BE2C (cell line): Measurements from ENCODE around the gene HRAS.

Experiments used
- DNase-seq: peaks from one replicate; pipeline ENCODE4 v3.0.0-alpha.2; 2020
- H3K27me3 ChIP-seq: fragments of 250-450 bp; sonication (Bioruptor Pico); 2 replicates; pipeline ENCODE4 v1.5.1; 2020; ENCODE audit warnings: mild to moderate bottlenecking
- H3K36me3 ChIP-seq: fragments of 250-450 bp; sonication (Bioruptor Pico); 2 replicates; pipeline ENCODE4 v1.5.1; 2020; ENCODE audit warnings: mild to moderate bottlenecking
- H3K4me1 ChIP-seq: fragments of 250-450 bp; sonication (Bioruptor Pico); 2 replicates; pipeline ENCODE4 v1.5.1; 2020
- H3K4me3 ChIP-seq: 2 replicates; pipeline ENCODE4 v1.5.1; 2011; ENCODE audit warnings: low read depth, low read length
- H3K9me3 ChIP-seq: fragments of 250-450 bp; sonication (Bioruptor Pico); 2 replicates; pipeline ENCODE4 v1.5.1; 2020
- TF ChIP-seq, protein P1 (sequence below): IDR thresholded peaks from 2 replicates; pipeline ENCODE4 v1.5.1; 2012; ENCODE audit warnings: mild to moderate bottlenecking, low read depth, low read length

The HRAS gene

GRCh38 chr11:558503-558902 lies 23.1 kb upstream of the HRAS start:
- Histone ChIP-seq H3K27me3 (peaks cover 24% of the 10 kb centered on the region), H3K4me3 (no peak overlapping the region), H3K36me3 (no peaks in the 10 kb centered on the region), H3K4me1 (no peaks in the 10 kb centered on the region), H3K9me3 (no peaks in the 10 kb centered on the region)
- TF ChIP-seq, protein P1, sequence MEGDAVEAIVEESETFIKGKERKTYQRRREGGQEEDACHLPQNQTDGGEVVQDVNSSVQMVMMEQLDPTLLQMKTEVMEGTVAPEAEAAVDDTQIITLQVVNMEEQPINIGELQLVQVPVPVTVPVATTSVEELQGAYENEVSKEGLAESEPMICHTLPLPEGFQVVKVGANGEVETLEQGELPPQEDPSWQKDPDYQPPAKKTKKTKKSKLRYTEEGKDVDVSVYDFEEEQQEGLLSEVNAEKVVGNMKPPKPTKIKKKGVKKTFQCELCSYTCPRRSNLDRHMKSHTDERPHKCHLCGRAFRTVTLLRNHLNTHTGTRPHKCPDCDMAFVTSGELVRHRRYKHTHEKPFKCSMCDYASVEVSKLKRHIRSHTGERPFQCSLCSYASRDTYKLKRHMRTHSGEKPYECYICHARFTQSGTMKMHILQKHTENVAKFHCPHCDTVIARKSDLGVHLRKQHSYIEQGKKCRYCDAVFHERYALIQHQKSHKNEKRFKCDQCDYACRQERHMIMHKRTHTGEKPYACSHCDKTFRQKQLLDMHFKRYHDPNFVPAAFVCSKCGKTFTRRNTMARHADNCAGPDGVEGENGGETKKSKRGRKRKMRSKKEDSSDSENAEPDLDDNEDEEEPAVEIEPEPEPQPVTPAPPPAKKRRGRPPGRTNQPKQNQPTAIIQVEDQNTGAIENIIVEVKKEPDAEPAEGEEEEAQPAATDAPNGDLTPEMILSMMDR = no peak
- no peak for DNase-seq

DNA sequence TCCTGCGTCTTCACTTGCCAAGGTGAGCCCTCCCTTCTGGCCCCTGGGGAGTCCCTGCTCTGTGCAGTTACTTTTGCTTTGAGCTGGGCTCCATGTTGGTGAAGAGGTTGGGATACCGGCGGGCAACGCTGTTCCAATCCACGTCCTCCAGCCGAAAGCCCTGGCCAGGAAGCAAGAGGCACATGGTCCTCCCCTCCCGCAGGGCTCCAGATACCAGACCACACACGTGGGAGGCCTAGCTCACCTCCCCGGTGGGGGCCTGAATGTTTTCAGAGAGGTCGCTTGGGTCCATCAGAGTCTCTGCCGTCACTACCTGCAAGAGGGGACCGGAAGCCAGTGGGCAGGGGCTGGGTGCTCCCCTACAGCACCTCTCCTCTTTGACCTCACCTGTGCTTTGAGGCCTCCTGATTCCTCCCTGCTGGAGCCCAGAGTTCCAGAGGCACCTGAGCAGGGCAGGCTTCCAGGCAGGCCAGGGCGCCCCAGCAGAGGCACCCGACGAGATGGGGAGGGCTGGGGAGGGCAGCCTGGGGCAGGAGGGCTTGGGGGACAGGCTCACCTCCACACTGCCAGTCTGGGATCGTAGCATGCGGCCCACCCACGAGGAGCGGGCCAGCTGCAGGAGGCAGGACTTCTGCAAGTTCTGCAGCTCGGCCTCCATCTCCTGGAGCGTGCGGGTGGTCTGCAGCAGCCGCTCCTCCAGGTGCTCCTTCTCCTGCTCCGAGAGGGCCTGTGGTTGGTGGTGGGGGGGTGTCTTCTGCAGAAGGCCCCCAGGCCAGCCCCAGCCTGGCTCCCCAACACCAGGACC lies 22.2 kb upstream of the HRAS start:
- TF ChIP-seq, protein P1 = no peak
- no peak for DNase-seq
- Histone ChIP-seq H3K4me3 (no peak overlapping the region), H3K27me3 (peaks cover 24% of the 10 kb centered on the region), H3K9me3 (no peaks in the 10 kb centered on the region), H3K4me1 (no peaks in the 10 kb centered on the region), H3K36me3 (no peaks in the 10 kb centered on the region)

GRCh38 chr11:556662-557256 lies 21.4 kb upstream of the HRAS start:
- no peak overlapping the region for H3K4me3 ChIP-seq
- no peak for DNase-seq

DNA sequence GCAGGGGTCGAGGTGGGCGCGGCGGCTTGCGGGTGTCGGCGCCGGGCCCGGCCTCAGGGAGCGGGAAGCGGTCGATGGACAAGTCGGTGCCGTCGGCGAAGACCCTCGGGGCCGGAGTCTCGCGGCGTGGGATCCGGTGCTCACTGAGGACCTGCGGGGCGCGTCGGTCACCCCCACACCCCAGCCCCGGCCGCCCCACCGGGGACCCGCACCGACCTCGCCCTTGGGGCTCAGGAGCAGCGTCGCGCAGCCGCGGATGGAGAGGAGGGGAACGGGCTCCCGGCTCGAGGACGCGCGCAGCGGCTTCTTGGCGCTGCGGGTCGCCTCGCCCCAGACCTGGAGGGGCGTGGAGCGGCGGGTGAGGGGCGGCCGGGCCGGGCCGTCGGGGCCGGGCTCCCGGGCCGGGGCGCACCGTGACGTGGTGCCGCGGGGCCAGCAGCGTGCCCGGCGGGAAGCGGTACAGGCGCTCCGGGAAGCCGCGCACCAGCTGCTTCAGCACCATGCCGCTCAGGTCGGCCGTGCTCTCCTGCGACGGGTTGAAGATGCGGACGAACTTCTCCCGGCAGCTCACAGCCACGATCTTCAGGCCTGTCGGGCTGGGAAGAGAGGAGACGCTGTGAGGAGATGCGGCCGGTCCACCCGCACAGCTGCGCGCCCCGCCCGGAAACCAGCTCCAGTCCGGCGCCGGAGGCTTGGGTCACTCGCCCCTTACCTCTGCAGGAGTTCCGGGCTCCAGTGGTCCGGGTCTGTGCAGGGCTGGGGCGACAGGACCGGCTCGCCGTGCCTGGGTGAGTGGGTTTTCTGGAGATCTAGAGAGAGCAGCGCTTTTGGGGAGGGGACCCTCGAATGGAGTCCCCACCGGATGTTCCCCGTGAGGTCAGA lies 20.6 kb upstream of the HRAS start:
- TF ChIP-seq, protein P1 = no peak
- Histone ChIP-seq H3K9me3 (no peaks in the 10 kb centered on the region), H3K36me3 (no peaks in the 10 kb centered on the region), H3K4me3 (no peak overlapping the region), H3K27me3 (peaks cover 24% of the 10 kb centered on the region), H3K4me1 (no peaks in the 10 kb centered on the region)
- DNase-seq = no peak

More at GRCh38 chr11:556662-557256, 21.4 kb upstream of the HRAS start:
- Histone ChIP-seq H3K27me3 (peaks cover 24% of the 10 kb centered on the region), H3K9me3 (no peaks in the 10 kb centered on the region), H3K4me1 (no peaks in the 10 kb centered on the region), H3K36me3 (no peaks in the 10 kb centered on the region)
- TF ChIP-seq, protein P1 = no peak

DNA sequence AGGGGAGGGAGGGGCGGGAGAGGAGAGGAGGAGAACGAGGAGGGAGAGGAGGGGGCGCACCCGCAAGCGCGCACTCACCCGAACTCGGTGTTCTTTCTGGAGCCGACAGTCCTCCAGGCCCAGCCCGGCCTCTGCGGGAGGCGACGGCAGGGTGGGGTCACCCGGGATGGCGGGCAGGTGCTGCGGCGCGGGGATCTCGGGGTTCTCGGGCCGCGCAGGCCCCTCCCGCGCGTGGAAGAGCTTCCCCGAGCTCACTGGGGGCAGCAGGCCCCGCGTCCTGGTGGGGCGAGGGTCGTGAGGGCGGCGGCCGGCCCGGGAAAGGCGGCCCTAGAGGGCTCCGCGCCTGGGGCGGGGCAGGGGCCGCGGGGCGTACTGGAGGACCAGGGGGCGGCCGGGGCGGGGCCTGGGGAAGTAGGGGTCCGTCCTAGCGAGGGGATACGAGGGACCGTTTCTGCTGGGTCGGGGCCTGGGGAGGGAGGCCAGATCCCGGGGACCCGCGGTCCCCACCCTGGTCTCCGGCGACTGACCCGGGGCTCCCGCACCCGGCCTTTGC lies 19.9 kb upstream of the HRAS start:
- Histone ChIP-seq H3K36me3 (no peaks in the 10 kb centered on the region), H3K9me3 (no peaks in the 10 kb centered on the region), H3K27me3 (peaks cover 24% of the 10 kb centered on the region), H3K4me3 (no peak overlapping the region), H3K4me1 (no peaks in the 10 kb centered on the region)
- no peak for DNase-seq
- TF ChIP-seq, protein P1 = no peak
